Natural killer cell treated with Interleukin-12 subunit alpha and Interleukin-12 subunit beta and Interleukin-15 and Interleukin-18, amount 100 ng/mL, for 72 hours (primary cell): ENCODE results near the gene BOD1. TPM values are rescaled to one million over a fixed set of nuclear protein-coding genes. Genes with fewer than 3 reads are reported as not detected.
A peak's percentile ranks its signal among the peaks of the same experiment; 100 is the strongest.

ENCODE experiments used
- ATAC-seq, 2 donors: fragments of 150-1000 bp; cut with Tn5 transposase in 1 of 2; sonication (Bioruptor Pico), chemical (Tn5 transposase) in 1 of 2; 2 replicates each; pipeline ENCODE4 v1.10.0; 2021
- DNase-seq: peaks from one replicate; pipeline ENCODE4 v3.0.0; 2022; ENCODE audit warnings: low spot score
- H3K27ac Mint-ChIP-seq, 2 donors: 1 replicate in 1 of 2; 2 replicates in 1 of 2; pipeline ENCODE4 v1.8.0; 2022; ENCODE audit warnings: mixed read lengths in 2 of 2, mild to moderate bottlenecking in 1 of 2, moderate library complexity in 1 of 2
- H3K27me3 Mint-ChIP-seq, 2 donors: 1 replicate in 1 of 2; 2 replicates in 1 of 2; pipeline ENCODE4 v1.8.0; 2022; ENCODE audit warnings: mixed read lengths in 2 of 2
- H3K36me3 Mint-ChIP-seq: one replicate; pipeline ENCODE4 v1.8.0; 2022; ENCODE audit warnings: mixed read lengths
- H3K4me1 Mint-ChIP-seq, 2 donors: 1 replicate in 1 of 2; 2 replicates in 1 of 2; pipeline ENCODE4 v1.8.0; 2022; ENCODE audit warnings: low read depth in 2 of 2, mixed read lengths in 2 of 2, mild to moderate bottlenecking in 1 of 2
- H3K4me3 Mint-ChIP-seq: one replicate; pipeline ENCODE4 v1.8.0; 2022; ENCODE audit warnings: mixed read lengths
- H3K9me3 Mint-ChIP-seq: 2 replicates; pipeline ENCODE4 v1.8.0; 2022; ENCODE audit warnings: mixed read lengths
- total RNA-seq, 2 donors: library from RNA; stranded (reverse); gene quantifications; one replicate each; pipeline ENCODE4 v1.2.3, GENCODE V29; 2022

Gene BOD1
- total RNA-seq, 2 donors from 2014 or later = 16.3 to 24.4 TPM

DNA sequence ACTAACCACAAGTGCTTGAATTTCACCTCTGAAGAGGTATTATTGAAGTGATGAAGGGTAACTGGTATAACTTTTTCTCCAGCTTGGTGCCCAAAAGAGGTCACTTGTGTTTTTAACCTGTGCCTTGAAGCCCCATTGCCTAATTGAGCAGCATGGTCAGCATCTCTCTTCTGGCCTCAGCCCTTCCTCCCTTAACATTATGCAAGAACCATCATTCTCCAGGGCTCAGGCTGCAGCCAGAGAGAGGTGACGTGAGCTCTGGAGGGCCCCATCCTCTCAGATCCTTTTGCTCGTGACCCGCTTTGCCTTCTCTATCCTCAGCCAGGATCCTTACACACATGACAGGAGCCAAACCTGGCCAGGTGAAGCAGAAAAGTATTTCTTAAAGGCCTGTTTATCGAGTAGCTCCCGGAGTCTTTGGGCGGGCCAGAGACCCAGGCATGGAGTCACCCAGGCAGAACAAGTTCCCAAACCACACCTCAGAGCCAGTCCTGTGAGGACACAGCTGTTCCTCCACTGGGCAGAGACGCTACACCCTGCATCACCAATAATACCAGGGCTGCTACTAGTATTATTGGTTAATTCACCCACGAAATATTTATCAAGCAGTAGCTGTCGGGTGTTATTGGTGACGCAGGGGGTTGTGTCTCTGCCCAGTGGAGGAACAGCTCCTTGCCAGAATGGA, 29.6 kb upstream of the BOD1 start:
- Mint-ChIP-seq H3K4me3 (no peak overlapping the region), H3K9me3 (no peaks in the 10 kb centered on the region), H3K36me3 (no peaks in the 10 kb centered on the region), H3K27ac (no peak overlapping the region), H3K4me1 (no peaks in the 10 kb centered on the region), H3K27me3 (peaks cover 20 to 24% of the 10 kb centered on the region in 2 donors)
- DNase-seq = no peak
- ATAC-seq = no peak

GRCh38 chr5:173645437-173645807, 29.0 kb upstream of the BOD1 start:
- no peak overlapping the region for H3K27ac Mint-ChIP-seq
- no peaks in the 10 kb centered on the region for H3K4me1 Mint-ChIP-seq
- H3K36me3 Mint-ChIP-seq = no peaks in the 10 kb centered on the region
- no peak overlapping the region for H3K4me3 Mint-ChIP-seq
- H3K27me3 Mint-ChIP-seq = peaks cover 14 to 19% of the 10 kb centered on the region in 2 donors
- H3K9me3 Mint-ChIP-seq = no peaks in the 10 kb centered on the region
- DNase-seq (no peak), ATAC-seq (no peak)

DNA sequence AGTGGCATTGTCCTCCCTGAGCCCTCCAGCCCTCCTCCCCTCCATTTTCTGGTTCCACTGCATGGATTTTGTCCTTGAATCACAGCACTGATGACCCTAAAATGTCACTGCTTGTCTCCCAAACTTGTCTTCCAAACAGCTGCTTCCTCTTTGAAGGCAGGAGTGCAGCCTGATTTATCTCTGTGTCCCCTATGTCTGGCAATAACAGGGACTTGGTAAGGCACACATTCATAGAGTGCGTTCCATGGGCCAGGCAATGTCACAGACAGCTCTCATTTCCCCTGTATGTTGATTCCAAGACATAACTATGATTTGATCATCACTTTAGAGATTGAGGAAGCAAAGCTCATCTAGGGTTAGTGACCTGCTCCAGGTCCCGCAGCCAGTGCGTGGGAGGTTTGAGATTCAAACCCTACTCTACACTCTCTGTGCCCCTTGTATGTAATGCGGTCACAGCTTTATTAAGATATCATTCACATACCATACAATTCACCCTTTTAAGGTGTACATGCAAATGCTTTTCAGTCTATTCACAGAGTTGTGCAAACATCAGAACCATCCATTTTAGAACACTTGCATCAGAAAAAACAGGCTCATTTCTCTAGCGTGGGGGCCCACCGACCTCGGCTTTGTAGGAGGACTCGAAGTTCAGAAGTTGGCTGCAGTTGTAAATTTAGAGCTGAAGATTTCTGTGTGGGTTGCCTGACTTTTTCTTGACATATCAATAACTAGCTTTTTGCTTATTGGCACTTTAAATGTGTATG, 28.4 kb upstream of the BOD1 start:
- H3K27ac Mint-ChIP-seq = no peak overlapping the region
- H3K27me3 Mint-ChIP-seq = peaks cover 8 to 13% of the 10 kb centered on the region in 2 donors
- no peak overlapping the region for H3K4me3 Mint-ChIP-seq

DNA sequence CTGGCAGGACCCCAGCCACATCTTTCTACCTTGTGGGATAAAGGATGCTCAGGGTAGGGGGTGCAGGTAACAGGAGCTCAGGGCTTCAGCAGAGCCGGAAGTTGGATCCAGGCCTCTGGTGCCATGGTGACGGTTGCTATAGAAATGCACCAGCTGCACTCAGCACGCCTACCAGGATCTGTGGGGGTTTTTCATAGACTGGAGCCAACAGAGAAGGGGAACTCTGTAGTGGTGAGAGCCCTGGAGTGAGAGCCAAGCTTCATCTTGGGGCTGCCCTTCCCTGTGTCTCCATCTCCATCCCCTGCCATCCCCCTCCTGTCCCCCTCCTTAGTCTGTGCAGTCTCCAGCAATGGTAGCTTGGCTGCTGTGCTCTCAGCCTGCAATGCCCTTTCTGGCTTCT, 27.5 kb upstream of the BOD1 start:
- ATAC-seq (peak in 1 of 2 donors; percentile 29), DNase-seq (no peak)
- no peak overlapping the region for H3K27ac Mint-ChIP-seq
- H3K4me1 Mint-ChIP-seq = no peaks in the 10 kb centered on the region
- H3K4me3 Mint-ChIP-seq = no peak overlapping the region
- no peaks in the 10 kb centered on the region for H3K36me3 Mint-ChIP-seq
- peaks cover 6 to 13% of the 10 kb centered on the region in 2 donors for H3K27me3 Mint-ChIP-seq
- no peaks in the 10 kb centered on the region for H3K9me3 Mint-ChIP-seq

More for the DNA sequence above, 28.4 kb upstream of the BOD1 start:
- no peaks in the 10 kb centered on the region for H3K4me1 Mint-ChIP-seq
- DNase-seq (no peak), ATAC-seq (no peak)
- H3K9me3 Mint-ChIP-seq = no peaks in the 10 kb centered on the region
- no peaks in the 10 kb centered on the region for H3K36me3 Mint-ChIP-seq

DNA sequence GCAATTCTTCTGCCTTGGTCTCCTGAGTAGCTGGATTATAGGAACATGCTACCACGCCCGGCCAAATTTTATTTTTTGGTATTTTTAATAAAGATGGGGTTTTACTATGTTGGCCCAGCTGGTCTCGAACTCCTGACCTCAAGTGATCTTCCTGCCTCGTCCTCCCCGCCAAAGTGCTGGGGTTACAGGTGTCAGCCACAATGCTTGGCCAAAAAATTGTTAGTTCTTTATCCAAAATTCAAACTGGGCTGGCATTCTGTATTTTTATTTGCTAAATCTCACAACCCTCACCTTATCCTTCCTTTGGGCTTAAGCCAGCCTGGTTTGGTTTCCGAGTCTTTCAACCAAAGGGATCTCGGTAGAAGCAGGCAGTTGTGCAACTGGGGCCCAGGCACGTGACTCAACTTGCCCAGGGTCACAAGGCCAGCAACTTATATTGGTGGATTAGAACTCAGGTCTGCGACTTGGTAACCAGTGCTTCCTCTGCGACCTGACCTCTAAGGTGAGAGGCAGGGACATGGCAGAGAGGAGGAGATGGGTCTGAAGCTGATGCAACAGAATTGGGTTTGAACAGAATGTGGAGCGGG, 26.5 kb upstream of the BOD1 start:
- no peak for ATAC-seq
- H3K9me3 Mint-ChIP-seq = no peaks in the 10 kb centered on the region
- no peaks in the 10 kb centered on the region for H3K36me3 Mint-ChIP-seq
- no peak for DNase-seq
- H3K4me3 Mint-ChIP-seq = no peak overlapping the region
- peaks cover 0 to 13% of the 10 kb centered on the region in 2 donors for H3K27me3 Mint-ChIP-seq
- no peaks in the 10 kb centered on the region for H3K4me1 Mint-ChIP-seq
- no peak overlapping the region for H3K27ac Mint-ChIP-seq

GRCh38 chr5:173642191-173642816, 25.9 kb upstream of the BOD1 start:
- Mint-ChIP-seq H3K27me3 (peaks cover 0 to 13% of the 10 kb centered on the region in 2 donors), H3K9me3 (no peaks in the 10 kb centered on the region), H3K4me1 (no peaks in the 10 kb centered on the region), H3K4me3 (no peak overlapping the region), H3K36me3 (no peaks in the 10 kb centered on the region), H3K27ac (no peak overlapping the region)
- no peak for DNase-seq
- no peak for ATAC-seq

GRCh38 chr5:173640156-173640804, 23.8 kb upstream of the BOD1 start:
- H3K9me3 Mint-ChIP-seq = no peaks in the 10 kb centered on the region
- ATAC-seq (no peak), DNase-seq (no peak)
- no peaks in the 10 kb centered on the region for H3K4me1 Mint-ChIP-seq
- H3K27ac Mint-ChIP-seq = no peak overlapping the region
- H3K4me3 Mint-ChIP-seq = no peak overlapping the region
- no peaks in the 10 kb centered on the region for H3K36me3 Mint-ChIP-seq
- peaks cover 0 to 12% of the 10 kb centered on the region in 2 donors for H3K27me3 Mint-ChIP-seq

DNA sequence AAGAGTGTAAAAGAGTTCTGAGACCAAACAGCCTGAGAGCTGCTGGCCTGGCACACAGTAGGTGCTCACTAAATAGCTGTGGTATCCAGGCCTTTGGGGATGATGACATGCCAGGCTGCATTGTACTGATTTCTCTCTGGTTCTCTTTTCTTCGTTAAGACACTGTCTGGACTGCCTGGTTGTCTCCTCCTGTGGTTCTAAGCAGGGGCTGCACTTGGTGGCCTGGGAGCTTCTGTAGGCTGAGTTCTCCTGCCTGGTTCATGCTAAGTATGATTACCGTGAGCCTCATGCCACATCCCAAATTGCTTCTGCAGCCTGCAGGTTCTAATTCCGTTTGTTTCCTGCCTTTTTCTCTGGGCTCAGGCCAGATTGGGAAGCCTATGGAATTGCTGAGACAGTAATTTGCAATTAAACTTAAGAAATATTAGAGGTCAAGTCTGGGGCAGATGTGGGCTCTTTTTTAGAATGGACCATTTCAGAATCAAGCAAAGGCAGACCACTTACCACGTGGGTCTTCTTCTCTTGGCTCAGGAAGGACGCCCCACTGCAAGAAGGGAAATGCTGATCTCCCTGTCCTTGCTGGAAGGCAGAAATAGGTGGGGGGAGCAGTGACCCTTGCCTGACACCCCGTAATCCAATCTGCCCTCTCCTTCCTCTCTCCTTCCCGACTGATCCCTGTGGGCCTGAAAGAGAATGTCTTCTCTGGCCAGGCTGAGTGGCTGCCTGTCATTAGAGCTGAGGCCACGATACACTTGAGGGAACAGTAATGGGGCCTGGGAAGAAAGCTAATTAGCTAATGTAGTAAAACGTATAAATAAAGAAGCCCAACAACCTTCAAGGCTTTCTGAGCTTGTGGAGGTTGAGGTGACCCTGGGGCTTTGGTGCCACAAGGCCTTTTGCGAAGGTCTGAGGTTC, 21.9 kb upstream of the BOD1 start:
- peaks cover 8 to 11% of the 10 kb centered on the region in 2 donors for H3K27me3 Mint-ChIP-seq
- DNase-seq (no peak), ATAC-seq (no peak)
- no peaks in the 10 kb centered on the region for H3K9me3 Mint-ChIP-seq
- no peak overlapping the region for H3K4me3 Mint-ChIP-seq
- no peak overlapping the region for H3K27ac Mint-ChIP-seq
- no peaks in the 10 kb centered on the region for H3K4me1 Mint-ChIP-seq
- no peaks in the 10 kb centered on the region for H3K36me3 Mint-ChIP-seq

DNA sequence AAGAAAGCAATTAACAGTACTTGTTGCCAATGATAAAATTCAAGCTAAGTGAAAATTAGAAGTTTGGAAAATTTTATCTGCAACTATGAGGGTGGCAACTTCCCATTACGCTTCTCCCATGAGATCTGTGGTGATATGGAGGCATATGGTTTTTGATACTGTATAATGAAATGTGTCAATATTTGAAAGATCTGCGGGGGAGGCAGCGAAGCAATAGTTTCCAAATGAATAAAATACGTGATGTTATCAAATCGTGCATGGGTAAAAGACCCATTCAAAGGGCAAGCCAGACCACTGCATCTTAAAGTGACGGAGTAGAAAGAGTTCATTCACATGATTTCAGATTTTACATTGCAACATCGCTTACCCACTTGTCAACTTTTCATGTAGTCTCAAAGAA, 20.9 kb upstream of the BOD1 start:
- H3K27me3 Mint-ChIP-seq = peaks cover 8 to 13% of the 10 kb centered on the region in 2 donors
- no peaks in the 10 kb centered on the region for H3K9me3 Mint-ChIP-seq
- no peak overlapping the region for H3K4me3 Mint-ChIP-seq
- ATAC-seq (no peak), DNase-seq (no peak)
- no peak overlapping the region for H3K27ac Mint-ChIP-seq
- H3K4me1 Mint-ChIP-seq = no peaks in the 10 kb centered on the region
- H3K36me3 Mint-ChIP-seq = no peaks in the 10 kb centered on the region

GRCh38 chr5:173634465-173634983, 18.1 kb upstream of the BOD1 start:
- no peak overlapping the region for H3K4me3 Mint-ChIP-seq

GRCh38 chr5:173633304-173633703, 16.9 kb upstream of the BOD1 start:
- H3K4me1 Mint-ChIP-seq = no peaks in the 10 kb centered on the region
- DNase-seq (no peak), ATAC-seq (no peak)
- no peaks in the 10 kb centered on the region for H3K36me3 Mint-ChIP-seq
- H3K9me3 Mint-ChIP-seq = no peaks in the 10 kb centered on the region
- H3K4me3 Mint-ChIP-seq = no peak overlapping the region
- H3K27ac Mint-ChIP-seq = no peak overlapping the region
- H3K27me3 Mint-ChIP-seq = peaks cover 15 to 17% of the 10 kb centered on the region in 2 donors

More at GRCh38 chr5:173634465-173634983, 18.1 kb upstream of the BOD1 start:
- H3K4me1 Mint-ChIP-seq = no peaks in the 10 kb centered on the region
- H3K27me3 Mint-ChIP-seq = peaks cover 15 to 19% of the 10 kb centered on the region in 2 donors
- H3K27ac Mint-ChIP-seq = no peak overlapping the region
- DNase-seq = no peak
- H3K9me3 Mint-ChIP-seq = no peaks in the 10 kb centered on the region
- no peak for ATAC-seq
- H3K36me3 Mint-ChIP-seq = no peaks in the 10 kb centered on the region

GRCh38 chr5:173631478-173631877, 15.0 kb upstream of the BOD1 start:
- Mint-ChIP-seq H3K36me3 (no peaks in the 10 kb centered on the region), H3K27ac (no peak overlapping the region), H3K4me3 (no peak overlapping the region), H3K4me1 (no peaks in the 10 kb centered on the region), H3K27me3 (peaks cover 15 to 23% of the 10 kb centered on the region in 2 donors), H3K9me3 (no peaks in the 10 kb centered on the region)
- DNase-seq (no peak), ATAC-seq (no peak)
